Astrocyte (in vitro differentiated cells and primary cell): ENCODE measurements around the gene MGMT. TPM values are rescaled to one million over a fixed set of nuclear protein-coding genes. Genes with fewer than 3 reads are reported as not detected.

Experiments
- DNase-seq: peaks from one replicate; pipeline ENCODE4 v3.0.0-alpha.2; 2010; ENCODE audit warnings: low read depth
- FAIRE-seq: peaks from 2 replicates; lab custom pipeline; 2011; peaks lifted over from hg19 to GRCh38; lab: Jason Lieb, UNC
- H2AFZ ChIP-seq: 2 replicates; pipeline ENCODE4 v1.6.0; 2012; ENCODE audit warnings: low read depth, low read length, inconsistent platforms
- H3K27ac ChIP-seq: 2 replicates; pipeline ENCODE4 v1.5.1; 2011; ENCODE audit warnings: low read depth, low read length, inconsistent platforms
- H3K27me3 ChIP-seq: 2 replicates; pipeline ENCODE4 v1.6.0; 2011; ENCODE audit warnings: low read length, inconsistent platforms; ENCODE audit not compliant: insufficient read depth
- H3K36me3 ChIP-seq: 2 replicates; pipeline ENCODE4 v1.5.1; 2011; ENCODE audit warnings: low read length, inconsistent platforms; ENCODE audit not compliant: insufficient read depth
- H3K4me1 ChIP-seq: 2 replicates; pipeline ENCODE4 v1.5.1; 2011; ENCODE audit warnings: low read length, inconsistent platforms; ENCODE audit not compliant: insufficient read depth
- H3K4me2 ChIP-seq: 2 replicates; pipeline ENCODE4 v1.6.0; 2012; ENCODE audit warnings: low read length, inconsistent platforms
- H3K4me3 ChIP-seq: 2 replicates; pipeline ENCODE4 v1.5.1; 2011; ENCODE audit warnings: low read depth, mild to moderate bottlenecking, low read length, inconsistent platforms; ENCODE audit not compliant: insufficient read depth
- H3K79me2 ChIP-seq: 2 replicates; pipeline ENCODE4 v1.6.0; 2012; ENCODE audit warnings: mild to moderate bottlenecking, low read length, inconsistent platforms; ENCODE audit not compliant: insufficient read depth
- H3K9ac ChIP-seq: 2 replicates; pipeline ENCODE4 v1.6.0; 2012; ENCODE audit warnings: mild to moderate bottlenecking, low read length, inconsistent platforms
- H3K9me3 ChIP-seq: 2 replicates; pipeline ENCODE4 v1.5.1; 2012; ENCODE audit warnings: low read depth, mild to moderate bottlenecking, low read length, inconsistent platforms; ENCODE audit not compliant: insufficient read depth
- H4K20me1 ChIP-seq: 2 replicates; pipeline ENCODE4 v1.6.0; 2012; ENCODE audit warnings: low read length, inconsistent platforms; ENCODE audit not compliant: insufficient read depth
- H3K27ac Mint-ChIP-seq: one replicate; pipeline ENCODE4 v1.8.0; 2021; ENCODE audit warnings: mild to moderate bottlenecking, mixed read lengths; ENCODE audit not compliant: unreplicated experiment
- H3K27me3 Mint-ChIP-seq: one replicate; pipeline ENCODE4 v1.8.0; 2021; ENCODE audit warnings: low read depth, mixed read lengths; ENCODE audit not compliant: unreplicated experiment
- H3K36me3 Mint-ChIP-seq: one replicate; pipeline ENCODE4 v1.8.0; 2021; ENCODE audit warnings: low read depth, mixed read lengths; ENCODE audit not compliant: unreplicated experiment
- H3K4me1 Mint-ChIP-seq: one replicate; pipeline ENCODE4 v1.8.0; 2021; ENCODE audit warnings: low read depth, mixed read lengths; ENCODE audit not compliant: unreplicated experiment
- H3K4me3 Mint-ChIP-seq: one replicate; pipeline ENCODE4 v1.8.0; 2021; ENCODE audit warnings: mild to moderate bottlenecking, moderate library complexity, mixed read lengths; ENCODE audit not compliant: unreplicated experiment
- H3K9me3 Mint-ChIP-seq: one replicate; pipeline ENCODE4 v1.8.0; 2021; ENCODE audit warnings: mild to moderate bottlenecking, mixed read lengths; ENCODE audit not compliant: unreplicated experiment
- CTCF ChIP-seq: IDR thresholded peaks from 2 replicates; pipeline ENCODE4 v1.5.1; 2011; ENCODE audit warnings: low read depth, mild to moderate bottlenecking, inconsistent platforms, low read length, moderate library complexity; ENCODE audit not compliant: insufficient read depth
- EZH2 ChIP-seq: IDR thresholded peaks from 2 replicates; pipeline ENCODE4 v1.6.1; 2012; ENCODE audit warnings: mild to moderate bottlenecking, low read length, inconsistent platforms; ENCODE audit not compliant: insufficient read depth
- total RNA-seq: library from RNA; stranded (reverse); gene quantifications from 2 replicates; pipeline ENCODE4 v1.2.1, GENCODE V29; 2021

The MGMT gene
- total RNA-seq, 1 donor from 2014 or later = 9.5 TPM

GRCh38 chr10:129509835-129510234 lies 42.8 kb downstream of the MGMT start:
- Histone ChIP-seq H3K4me3 (no peak overlapping the region), H3K27ac (no peak overlapping the region), H3K9ac (no peak overlapping the region), H3K4me2 (no peak overlapping the region), H3K9me3 (no peaks in the 10 kb centered on the region), H3K4me1 (no peaks in the 10 kb centered on the region), H4K20me1 (no peaks in the 10 kb centered on the region), H2AFZ (no peak overlapping the region), H3K36me3 (no peaks in the 10 kb centered on the region), H3K27me3 (no peaks in the 10 kb centered on the region), H3K79me2 (no peaks in the 10 kb centered on the region)
- Mint-ChIP-seq H3K36me3 (no peaks in the 10 kb centered on the region), H3K9me3 (peaks cover 4% of the 10 kb centered on the region), H3K27ac (no peak overlapping the region), H3K4me3 (no peak overlapping the region), H3K27me3 (no peaks in the 10 kb centered on the region), H3K4me1 (no peaks in the 10 kb centered on the region)
- FAIRE-seq = no peak
- TF ChIP-seq EZH2 (no peak), CTCF (no peak)
- DNase-seq = no peak

- FAIRE-seq = no peak
Measured at GRCh38 chr10:129511086-129511485, 44.0 kb downstream of the MGMT start.

More at GRCh38 chr10:129511086-129511485, 44.0 kb downstream of the MGMT start:
- H3K9ac ChIP-seq = no peak overlapping the region
- no peak for DNase-seq
- H2AFZ ChIP-seq = no peak overlapping the region
- Mint-ChIP-seq H3K4me1 (no peaks in the 10 kb centered on the region), H3K4me3 (no peak overlapping the region), H3K36me3 (no peaks in the 10 kb centered on the region), H3K9me3 (peaks cover 4% of the 10 kb centered on the region), H3K27me3 (no peaks in the 10 kb centered on the region), H3K27ac (no peak overlapping the region)
- H3K27me3 ChIP-seq = no peaks in the 10 kb centered on the region
- TF ChIP-seq CTCF (no peak), EZH2 (no peak)
- H3K36me3 ChIP-seq = no peaks in the 10 kb centered on the region
- no peaks in the 10 kb centered on the region for H3K79me2 ChIP-seq
- no peaks in the 10 kb centered on the region for H4K20me1 ChIP-seq
- no peak overlapping the region for H3K27ac ChIP-seq
- no peaks in the 10 kb centered on the region for H3K9me3 ChIP-seq
- no peaks in the 10 kb centered on the region for H3K4me1 ChIP-seq
- no peak overlapping the region for H3K4me2 ChIP-seq
- no peak overlapping the region for H3K4me3 ChIP-seq
